ENCODE data around the gene TRPV4. TPM values are rescaled to one million over a fixed set of nuclear protein-coding genes. Genes with fewer than 3 reads are reported as not detected.

TRPV4 gene
- 2.4 and 3.4 TPM in 2 replicates for total RNA-seq

DNA sequence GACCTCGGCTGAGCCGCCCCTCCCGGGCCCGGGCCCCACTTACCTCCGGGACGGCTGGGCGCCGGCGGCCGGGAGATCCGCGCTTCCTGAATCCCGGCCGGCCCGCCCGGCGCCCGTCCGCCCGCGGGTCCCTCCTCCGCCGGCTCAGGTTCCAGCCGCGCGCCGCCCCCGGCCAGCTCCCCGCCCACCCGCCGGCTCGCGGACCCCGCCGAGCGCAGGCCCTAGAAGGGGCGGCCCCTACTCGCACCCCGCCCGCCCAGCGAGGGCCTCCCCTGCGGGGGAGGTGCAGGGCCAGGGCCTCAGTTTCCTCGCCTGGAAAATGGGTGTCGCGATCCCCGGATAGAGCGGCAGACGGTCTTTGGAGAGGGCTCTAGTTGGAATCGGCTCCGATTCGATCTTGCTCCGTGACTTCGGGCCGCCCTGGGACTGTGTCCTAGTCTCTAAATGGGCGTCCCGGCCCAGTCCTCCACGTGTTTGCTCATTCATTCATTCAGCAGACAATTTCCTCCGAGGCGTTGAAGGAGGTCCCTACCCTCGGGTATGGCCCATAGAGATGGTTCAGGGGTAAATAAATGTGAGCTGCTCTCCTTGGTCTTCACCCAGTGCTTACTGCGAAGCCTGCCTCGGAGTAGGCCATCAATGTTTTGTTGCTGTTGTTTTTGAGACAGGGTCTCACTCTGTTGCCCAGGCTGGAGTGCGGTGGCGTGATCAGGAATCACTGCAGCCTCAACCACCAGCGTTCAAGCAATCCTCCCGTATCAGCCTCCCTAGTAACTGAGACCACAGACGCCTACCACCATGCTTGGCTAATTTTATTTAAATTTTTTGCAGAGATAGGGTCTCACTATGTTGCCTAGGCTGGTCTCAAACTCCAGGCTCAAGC, at the start of gene TRPV4:
Gene TRPV4 (minus strand): TSS at position 92 of the 883 bp plus-strand sequence. CDS start 18,602 bp downstream, outside the sequence.

GRCh38 chr12:109880043-109880931, 47.1 kb upstream of the TRPV4 start, which contains the start of gene GLTP:
GLTP (minus strand) TSS chr12:109880541; CDS start chr12:109880374, 167 bp downstream.

Other genes starting within 250 kb of the TRPV4 start
- 1.0 and 1.1 TPM in 2 replicates for gene FAM222A, start 119.6 kb downstream of the TRPV4 start, total RNA-seq
- gene GLTP, start 47.1 kb upstream of the TRPV4 start, total RNA-seq, result 62.4 and 71.0 TPM in 2 replicates
- 16.1 and 17.9 TPM in 2 replicates for gene TCHP, start 66.9 kb upstream of the TRPV4 start, total RNA-seq
- gene GIT2, start 163.0 kb upstream of the TRPV4 start, total RNA-seq, result 29.3 and 31.9 TPM in 2 replicates
- 36.5 and 70.6 TPM in 2 replicates for gene ANKRD13A, start 166.0 kb upstream of the TRPV4 start, total RNA-seq
- 6.9 and 7.2 TPM in 2 replicates for gene C12orf76, start 215.1 kb upstream of the TRPV4 start, total RNA-seq

Measured in mammary microvascular endothelial cell (primary cell).